Erythroblast (primary cell): ENCODE data around the gene STARD13.

Experiments
- GATA1 ChIP-seq: IDR thresholded peaks from 2 replicates; pipeline ENCODE4 v1.6.1; 2011; ENCODE audit warnings: low read depth, mild to moderate bottlenecking, control low read depth, low read length, moderate library complexity
- POLR2A ChIP-seq: IDR thresholded peaks from 2 replicates; pipeline ENCODE4 v1.6.1; 2011; ENCODE audit warnings: mild to moderate bottlenecking, low read length

DNA sequence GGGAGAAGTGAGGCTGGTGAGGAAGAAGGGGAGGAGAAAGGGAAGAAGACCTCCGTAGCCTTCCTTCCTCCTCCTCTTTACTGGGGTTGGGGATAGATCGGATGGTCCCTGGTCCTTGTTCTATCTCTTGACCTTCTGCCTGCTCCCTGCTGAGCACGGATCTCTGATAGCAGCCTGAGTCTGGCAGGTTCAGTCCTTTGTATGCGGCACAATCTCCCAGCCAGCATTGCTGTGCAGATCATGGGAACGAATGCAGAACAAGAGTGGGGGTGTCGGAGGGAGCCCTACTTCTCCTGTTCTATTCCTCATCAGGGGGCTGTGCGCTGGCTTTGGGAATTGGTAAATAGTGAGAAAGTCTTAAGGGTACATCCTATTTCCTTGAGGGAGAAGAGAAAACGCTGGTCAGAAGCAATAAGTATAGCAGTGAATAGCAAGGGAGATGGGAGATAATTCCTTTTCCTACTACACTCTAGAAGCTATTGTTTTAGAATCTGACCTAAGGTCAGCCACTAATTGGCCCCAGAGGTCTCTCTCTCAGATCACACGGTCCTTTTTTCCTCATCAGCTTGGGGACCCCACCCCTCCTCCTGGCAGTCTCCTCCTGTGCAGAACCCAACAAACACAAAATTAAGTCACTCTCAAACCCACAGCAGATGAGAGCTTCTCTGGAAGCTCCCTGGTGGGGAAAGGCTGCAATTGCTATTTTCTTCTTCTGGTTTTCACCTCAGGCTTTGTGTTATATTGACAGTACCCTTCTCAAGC, 228.4 kb downstream of the STARD13 start:
- TF ChIP-seq POLR2A (no peak), GATA1 (no peak)
